Measurements from ENCODE around the gene TCL1B.

DNA sequence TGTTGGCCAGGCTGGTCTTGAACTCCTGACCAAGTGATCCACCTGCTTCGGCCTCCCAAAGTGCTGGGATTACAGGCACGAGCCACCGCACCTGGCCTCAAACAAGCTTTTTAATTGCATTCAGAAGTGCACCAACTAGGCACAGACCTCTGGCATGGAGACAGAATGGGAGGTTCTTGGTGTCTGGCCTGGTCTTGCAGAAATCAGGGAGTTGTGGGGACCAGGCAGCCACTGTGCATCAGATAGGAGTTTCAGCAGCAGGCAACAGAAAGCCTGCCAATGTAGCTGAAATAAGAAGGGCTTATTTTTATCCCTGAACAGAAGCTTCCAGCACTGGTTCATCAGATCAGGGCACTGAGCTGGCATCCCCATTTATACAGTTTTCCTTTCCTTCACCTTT is 22.2 kb upstream of the TCL1B start:
- no peak for TF ChIP-seq CTCF (IDR thresholded peaks at IDR 0.05)
- no peak for TF ChIP-seq TCF7L2 (IDR thresholded peaks at IDR 0.05; ENCODE audit: low read depth, low read length)

All from Panc1 (cell line).